Measurements from ENCODE around the gene REC114.
"Not testable (repeated sequence)": the region's sequence is repeated elsewhere in the genome, so short reads cannot be mapped to it uniquely, and the experiment has no call there.

The REC114 gene

DNA sequence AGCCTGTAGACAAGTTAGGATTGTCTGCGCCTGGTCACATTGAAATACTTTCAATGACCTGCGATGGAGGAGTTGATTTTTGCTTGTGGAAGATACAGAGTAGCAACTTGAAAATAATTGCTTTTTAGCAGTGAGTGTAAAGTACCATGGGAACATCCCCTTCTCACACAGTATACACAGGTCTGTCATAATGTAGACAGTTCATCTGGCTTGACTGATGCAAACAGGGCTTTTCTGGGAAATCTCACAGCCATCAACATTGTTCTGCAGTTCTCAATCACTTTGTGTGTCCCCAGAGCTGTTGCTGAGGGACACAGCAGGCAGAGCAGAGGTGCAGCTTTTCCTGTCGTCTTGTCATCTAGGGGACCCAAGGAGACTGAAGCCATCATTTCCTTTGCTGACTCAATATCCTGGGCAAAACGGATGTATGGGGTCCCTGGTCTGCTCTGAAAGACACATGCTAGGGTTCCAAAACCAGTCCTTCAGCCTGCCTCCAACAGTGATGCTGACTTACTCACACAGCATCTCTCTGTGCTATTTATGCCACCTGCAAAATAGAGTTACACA, 5.3 kb upstream of the REC114 start:
- intact Hi-C loops (cut with micrococcal nuclease): no loop called here
- Mint-ChIP-seq H3K27me3 (peaks cover 18% of the 10 kb centered on the region), H3K4me1 (ENCODE audit: low read depth) (no peaks in the 10 kb centered on the region), H3K4me3 (no peak overlapping the region), H3K27ac (no peak overlapping the region), H3K36me3 (ENCODE audit: low read depth) (no peaks in the 10 kb centered on the region), H3K9me3 (no peaks in the 10 kb centered on the region)

DNA sequence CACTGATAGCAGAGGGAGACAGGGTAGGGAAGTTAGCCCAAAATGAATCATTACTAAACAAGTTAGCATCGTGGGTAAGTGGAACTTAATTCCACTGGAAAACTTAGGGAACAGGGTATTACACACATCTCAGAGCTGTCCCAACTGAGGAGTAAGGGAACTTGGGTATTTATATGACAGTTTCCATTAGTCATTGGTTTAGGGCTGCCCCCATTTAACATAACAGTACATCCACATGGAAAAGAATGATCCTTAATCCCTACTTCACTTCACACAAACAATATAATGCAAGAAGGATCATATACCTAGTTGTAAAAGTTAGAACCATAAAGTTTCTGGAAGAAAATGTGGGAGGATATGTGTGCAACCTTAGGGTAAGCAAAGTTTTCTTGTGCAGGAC, 4.3 kb upstream of the REC114 start:
- Mint-ChIP-seq H3K9me3 (no peaks in the 10 kb centered on the region), H3K4me3 (no peak overlapping the region)

DNA sequence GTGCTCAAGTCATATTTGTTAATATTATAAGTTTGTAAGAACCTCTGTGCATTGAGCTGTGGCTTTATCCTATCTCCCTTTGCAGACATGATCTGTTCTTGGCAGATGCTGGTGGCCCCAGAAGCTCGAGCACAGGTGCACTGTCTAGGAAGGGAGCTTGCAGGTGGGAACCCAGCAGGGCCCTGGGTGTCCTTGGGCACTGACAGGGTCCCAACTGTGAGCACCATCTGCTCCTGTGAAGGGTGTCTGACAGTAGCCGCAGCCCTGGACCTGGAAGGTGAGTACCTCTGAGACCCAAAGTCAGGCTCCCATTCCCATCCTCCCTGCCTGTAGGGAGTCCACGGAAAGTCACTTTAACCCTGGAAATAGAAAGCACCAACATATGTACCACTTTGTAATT, 2.4 kb upstream of the REC114 start:
- H3K9me3 Mint-ChIP-seq: no peaks in the 10 kb centered on the region
- intact Hi-C loops (cut with micrococcal nuclease): no loop called here
- no peak overlapping the region for H3K4me3 Mint-ChIP-seq
- peaks cover 23% of the 10 kb centered on the region for H3K27me3 Mint-ChIP-seq
- no peaks in the 10 kb centered on the region for H3K4me1 Mint-ChIP-seq (ENCODE audit: low read depth)
- no peaks in the 10 kb centered on the region for H3K36me3 Mint-ChIP-seq (ENCODE audit: low read depth)
- no peak overlapping the region for H3K27ac Mint-ChIP-seq

More for the DNA sequence above, 4.3 kb upstream of the REC114 start:
- Mint-ChIP-seq H3K27me3 (peaks cover 17% of the 10 kb centered on the region), H3K27ac (no peak overlapping the region), H3K36me3 (ENCODE audit: low read depth) (no peaks in the 10 kb centered on the region), H3K4me1 (ENCODE audit: low read depth) (no peaks in the 10 kb centered on the region)
- intact Hi-C loops (cut with micrococcal nuclease): no loop called here

DNA sequence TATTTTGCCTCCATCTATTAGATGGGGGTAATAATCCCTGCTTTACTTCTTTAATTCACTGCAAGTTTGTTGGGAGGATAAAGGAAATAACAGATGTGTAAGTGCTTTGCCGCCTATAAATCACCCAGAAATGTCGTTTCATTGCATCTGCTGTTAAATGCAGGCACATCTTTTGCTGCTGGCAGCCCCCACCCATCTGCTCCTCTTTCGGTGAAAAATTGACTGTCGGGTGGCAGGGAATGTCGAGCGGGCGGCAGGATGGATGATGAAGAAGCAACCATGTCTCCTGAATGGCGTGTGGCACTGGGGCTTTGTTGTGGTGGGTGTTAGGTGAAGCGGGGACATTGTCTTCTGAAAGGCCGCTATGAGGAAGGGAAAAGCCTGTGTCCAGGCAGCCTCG, 543 bp upstream of the REC114 start:
- Mint-ChIP-seq H3K4me3 (no peak overlapping the region), H3K27me3 (peaks cover 25% of the 10 kb centered on the region), H3K4me1 (ENCODE audit: low read depth) (no peaks in the 10 kb centered on the region), H3K36me3 (ENCODE audit: low read depth) (no peaks in the 10 kb centered on the region), H3K9me3 (no peaks in the 10 kb centered on the region), H3K27ac (no peak overlapping the region)
- intact Hi-C loops (cut with micrococcal nuclease): no loop called here

DNA sequence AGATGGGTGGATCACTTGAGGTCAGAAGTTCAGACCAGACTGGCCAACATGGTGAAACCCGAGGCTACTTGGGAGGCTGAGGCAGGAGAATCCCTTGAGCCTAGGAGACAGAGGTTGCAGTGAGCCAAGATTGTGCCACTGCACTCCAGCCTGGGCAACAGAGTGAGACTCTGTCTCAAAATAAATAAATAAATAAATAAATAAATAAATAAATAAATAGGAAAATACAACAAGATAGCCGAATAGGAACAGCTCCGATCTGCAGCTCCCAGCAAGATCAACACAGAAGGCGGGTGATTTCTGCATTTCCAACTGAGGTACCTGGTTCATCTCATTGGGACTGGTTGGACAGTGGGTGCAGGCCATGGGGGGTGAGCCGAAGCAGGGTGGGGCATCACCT, 4.5 kb downstream of the REC114 start:
- H3K4me3 Mint-ChIP-seq; H3K27ac Mint-ChIP-seq; H3K4me1 Mint-ChIP-seq (ENCODE audit: low read depth); intact Hi-C loops (cut with micrococcal nuclease); H3K9me3 Mint-ChIP-seq; H3K36me3 Mint-ChIP-seq (ENCODE audit: low read depth): not testable (repeated sequence)
- peaks cover 34% of the 10 kb centered on the region for H3K27me3 Mint-ChIP-seq

- H3K4me3 Mint-ChIP-seq; intact Hi-C loops (cut with micrococcal nuclease); H3K9me3 Mint-ChIP-seq; H3K4me1 Mint-ChIP-seq (ENCODE audit: low read depth); H3K36me3 Mint-ChIP-seq (ENCODE audit: low read depth); H3K27ac Mint-ChIP-seq: not testable (repeated sequence)
- H3K27me3 Mint-ChIP-seq: peaks cover 34% of the 10 kb centered on the region
Observed at GRCh38 chr15:73448158-73448758, 5.3 kb downstream of the REC114 start.

- H3K4me3 Mint-ChIP-seq; H3K27ac Mint-ChIP-seq; H3K36me3 Mint-ChIP-seq (ENCODE audit: low read depth); H3K9me3 Mint-ChIP-seq; intact Hi-C loops (cut with micrococcal nuclease); H3K4me1 Mint-ChIP-seq (ENCODE audit: low read depth): not testable (repeated sequence)
- peaks cover 34% of the 10 kb centered on the region for H3K27me3 Mint-ChIP-seq
Observed at GRCh38 chr15:73449980-73450379, 7.0 kb downstream of the REC114 start.

- no peak overlapping the region for H3K4me3 Mint-ChIP-seq
- peaks cover 24% of the 10 kb centered on the region for H3K27me3 Mint-ChIP-seq
- intact Hi-C loops (cut with micrococcal nuclease): no loop called here
- H3K27ac Mint-ChIP-seq: no peak overlapping the region
- no peaks in the 10 kb centered on the region for H3K4me1 Mint-ChIP-seq (ENCODE audit: low read depth)
- no peaks in the 10 kb centered on the region for H3K36me3 Mint-ChIP-seq (ENCODE audit: low read depth)
- H3K9me3 Mint-ChIP-seq: no peaks in the 10 kb centered on the region
Observed at GRCh38 chr15:73454096-73454495, 11.1 kb downstream of the REC114 start.

DNA sequence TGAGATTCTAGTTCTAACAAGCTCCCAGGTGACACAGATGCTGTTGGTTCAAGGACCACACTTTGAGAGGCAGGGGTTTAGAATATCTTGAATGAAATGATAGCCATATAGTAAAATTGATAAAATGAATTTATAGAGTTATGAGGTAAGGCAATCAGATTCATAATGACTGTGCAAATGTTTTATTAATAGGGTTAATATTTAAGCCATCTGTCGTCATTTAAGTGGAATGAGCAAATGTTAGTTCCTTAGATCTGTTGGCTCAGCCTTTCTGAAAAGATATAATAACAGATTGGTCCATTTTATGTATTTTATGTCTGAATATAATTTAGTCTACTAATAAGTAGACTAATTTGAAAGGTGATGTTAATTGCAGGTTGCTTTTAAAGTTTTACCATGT, 12.9 kb downstream of the REC114 start:
- H3K36me3 Mint-ChIP-seq (ENCODE audit: low read depth): no peaks in the 10 kb centered on the region
- no peak overlapping the region for H3K4me3 Mint-ChIP-seq
- peaks cover 27% of the 10 kb centered on the region for H3K27me3 Mint-ChIP-seq
- H3K27ac Mint-ChIP-seq: no peak overlapping the region
- intact Hi-C loops (cut with micrococcal nuclease): no loop called here
- no peaks in the 10 kb centered on the region for H3K4me1 Mint-ChIP-seq (ENCODE audit: low read depth)
- H3K9me3 Mint-ChIP-seq: no peaks in the 10 kb centered on the region

GRCh38 chr15:73457334-73457733, 14.4 kb downstream of the REC114 start:
- Mint-ChIP-seq H3K9me3 (no peaks in the 10 kb centered on the region), H3K4me3 (no peak overlapping the region), H3K27ac (no peak overlapping the region), H3K36me3 (ENCODE audit: low read depth) (no peaks in the 10 kb centered on the region), H3K4me1 (ENCODE audit: low read depth) (no peaks in the 10 kb centered on the region), H3K27me3 (peaks cover 24% of the 10 kb centered on the region)
- intact Hi-C loops (cut with micrococcal nuclease): no loop called here

DNA sequence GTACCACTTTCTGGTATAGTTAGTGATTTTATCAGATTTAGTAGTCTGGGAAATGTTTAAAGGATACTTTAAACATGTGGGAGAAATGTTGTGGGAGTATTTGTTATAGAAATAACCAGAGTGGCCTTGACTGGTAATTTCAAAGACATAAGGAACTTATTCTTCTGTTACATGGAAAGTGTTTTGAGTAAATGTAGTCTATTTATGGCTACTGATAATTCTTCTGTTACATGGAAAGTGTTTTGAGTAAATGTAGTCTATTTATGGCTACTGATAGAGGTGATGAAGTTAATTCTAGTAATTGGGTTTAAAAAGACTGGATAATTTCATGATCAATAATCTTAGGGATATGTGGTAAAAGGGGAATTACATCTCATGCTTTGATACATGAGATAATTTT, 17.7 kb downstream of the REC114 start:
- Mint-ChIP-seq H3K9me3 (no peaks in the 10 kb centered on the region), H3K4me1 (ENCODE audit: low read depth) (no peaks in the 10 kb centered on the region), H3K27me3 (peaks cover 36% of the 10 kb centered on the region), H3K27ac (no peak overlapping the region), H3K36me3 (ENCODE audit: low read depth) (no peaks in the 10 kb centered on the region), H3K4me3 (no peak overlapping the region)
- intact Hi-C loops (cut with micrococcal nuclease): no loop called here

GRCh38 chr15:73464602-73465001, 21.6 kb downstream of the REC114 start:
- Mint-ChIP-seq H3K4me1 (ENCODE audit: low read depth) (no peaks in the 10 kb centered on the region), H3K27me3 (peaks cover 45% of the 10 kb centered on the region), H3K27ac (no peak overlapping the region), H3K4me3 (no peak overlapping the region), H3K36me3 (ENCODE audit: low read depth) (no peaks in the 10 kb centered on the region), H3K9me3 (no peaks in the 10 kb centered on the region)
- intact Hi-C loops (cut with micrococcal nuclease): no loop called here

DNA sequence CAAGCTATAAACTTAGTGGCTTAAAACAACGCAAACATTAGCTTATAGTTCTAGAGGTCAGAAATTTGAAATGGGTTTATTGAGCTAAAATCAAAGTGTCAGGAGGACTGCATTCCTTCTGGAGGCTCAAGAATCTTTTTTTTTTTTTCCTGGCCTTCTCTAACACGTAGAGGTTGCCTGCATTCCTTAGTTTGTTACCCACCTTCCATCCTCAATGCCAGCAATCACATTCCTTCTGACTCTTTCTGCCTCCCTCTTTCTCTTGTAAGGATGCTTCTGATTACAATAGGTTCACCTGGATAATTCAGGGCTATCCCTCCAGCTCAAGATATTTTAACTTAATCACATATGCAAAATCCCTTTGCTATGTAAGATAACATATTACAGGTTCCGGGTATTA, 24.8 kb downstream of the REC114 start:
- H3K4me3 Mint-ChIP-seq: no peak overlapping the region
- no peak overlapping the region for H3K27ac Mint-ChIP-seq
- H3K9me3 Mint-ChIP-seq: no peaks in the 10 kb centered on the region
- intact Hi-C loops (cut with micrococcal nuclease): no loop called here
- H3K27me3 Mint-ChIP-seq: peaks cover 58% of the 10 kb centered on the region
- H3K36me3 Mint-ChIP-seq (ENCODE audit: low read depth): no peaks in the 10 kb centered on the region
- no peaks in the 10 kb centered on the region for H3K4me1 Mint-ChIP-seq (ENCODE audit: low read depth)

GRCh38 chr15:73474785-73475184, 31.8 kb downstream of the REC114 start:
- Mint-ChIP-seq H3K36me3 (ENCODE audit: low read depth) (no peaks in the 10 kb centered on the region), H3K4me3 (no peak overlapping the region), H3K27ac (no peak overlapping the region), H3K4me1 (ENCODE audit: low read depth) (no peaks in the 10 kb centered on the region), H3K27me3 (peaks cover 44% of the 10 kb centered on the region), H3K9me3 (no peaks in the 10 kb centered on the region)
- intact Hi-C loops (cut with micrococcal nuclease): no loop called here

GRCh38 chr15:73476704-73477216, 33.8 kb downstream of the REC114 start:
- no peak overlapping the region for H3K4me3 Mint-ChIP-seq
- H3K36me3 Mint-ChIP-seq (ENCODE audit: low read depth): no peaks in the 10 kb centered on the region
- no peak overlapping the region for H3K27ac Mint-ChIP-seq
- H3K27me3 Mint-ChIP-seq: peaks cover 26% of the 10 kb centered on the region
- H3K4me1 Mint-ChIP-seq (ENCODE audit: low read depth): peaks cover 2% of the 10 kb centered on the region
- no peaks in the 10 kb centered on the region for H3K9me3 Mint-ChIP-seq
- intact Hi-C loops (cut with micrococcal nuclease): no loop called here
